Chondrocyte (in vitro differentiated cells): ENCODE data around the gene RPL3. TPM values are rescaled to one million over a fixed set of nuclear protein-coding genes. Genes with fewer than 3 reads are reported as not detected.

Source experiments
- DNase-seq: peaks from one replicate; pipeline ENCODE4 v3.0.0; 2021; ENCODE audit warnings: mixed read lengths, low spot score
- H3K27ac Mint-ChIP-seq: one replicate; pipeline ENCODE4 v1.8.0; 2021; ENCODE audit warnings: mild to moderate bottlenecking, moderate library complexity, mixed read lengths; ENCODE audit not compliant: unreplicated experiment
- H3K27me3 Mint-ChIP-seq: 2 replicates; pipeline ENCODE4 v1.8.0; 2021; ENCODE audit warnings: low read depth, mixed read lengths
- H3K36me3 Mint-ChIP-seq: 2 replicates; pipeline ENCODE4 v1.8.0; 2021; ENCODE audit warnings: low read depth, mixed read lengths
- H3K4me1 Mint-ChIP-seq: 2 replicates; pipeline ENCODE4 v1.8.0; 2021; ENCODE audit warnings: low read depth, mild to moderate bottlenecking, mixed read lengths
- H3K4me3 Mint-ChIP-seq: one replicate; pipeline ENCODE4 v1.8.0; 2021; ENCODE audit warnings: mild to moderate bottlenecking, moderate library complexity, mixed read lengths; ENCODE audit not compliant: unreplicated experiment
- H3K9me3 Mint-ChIP-seq: 2 replicates; pipeline ENCODE4 v1.8.0; 2021; ENCODE audit warnings: low read depth, mixed read lengths
- total RNA-seq: library from RNA; stranded (reverse); gene quantifications from 3 replicates; pipeline ENCODE4 v1.2.1, GENCODE V29; 2021
- TF ChIP-seq, protein P1 (sequence below): fragments of 200-600 bp; sonication (generic); IDR thresholded peaks from 2 replicates; pipeline ENCODE4 v1.5.0; 2021; ENCODE audit warnings: antibody characterized with exemption, mild to moderate bottlenecking, moderate library complexity

RPL3 gene
- total RNA-seq, 1 donor from 2014 or later, result 1,326 TPM

- TF ChIP-seq, protein P1, sequence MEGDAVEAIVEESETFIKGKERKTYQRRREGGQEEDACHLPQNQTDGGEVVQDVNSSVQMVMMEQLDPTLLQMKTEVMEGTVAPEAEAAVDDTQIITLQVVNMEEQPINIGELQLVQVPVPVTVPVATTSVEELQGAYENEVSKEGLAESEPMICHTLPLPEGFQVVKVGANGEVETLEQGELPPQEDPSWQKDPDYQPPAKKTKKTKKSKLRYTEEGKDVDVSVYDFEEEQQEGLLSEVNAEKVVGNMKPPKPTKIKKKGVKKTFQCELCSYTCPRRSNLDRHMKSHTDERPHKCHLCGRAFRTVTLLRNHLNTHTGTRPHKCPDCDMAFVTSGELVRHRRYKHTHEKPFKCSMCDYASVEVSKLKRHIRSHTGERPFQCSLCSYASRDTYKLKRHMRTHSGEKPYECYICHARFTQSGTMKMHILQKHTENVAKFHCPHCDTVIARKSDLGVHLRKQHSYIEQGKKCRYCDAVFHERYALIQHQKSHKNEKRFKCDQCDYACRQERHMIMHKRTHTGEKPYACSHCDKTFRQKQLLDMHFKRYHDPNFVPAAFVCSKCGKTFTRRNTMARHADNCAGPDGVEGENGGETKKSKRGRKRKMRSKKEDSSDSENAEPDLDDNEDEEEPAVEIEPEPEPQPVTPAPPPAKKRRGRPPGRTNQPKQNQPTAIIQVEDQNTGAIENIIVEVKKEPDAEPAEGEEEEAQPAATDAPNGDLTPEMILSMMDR, result no peak
- H3K27ac Mint-ChIP-seq, result no peak overlapping the region
- no peaks in the 10 kb centered on the region for H3K27me3 Mint-ChIP-seq
- H3K9me3 Mint-ChIP-seq, result peaks cover 8% of the 10 kb centered on the region
- no peak overlapping the region for H3K4me3 Mint-ChIP-seq
- DNase-seq, result peak; percentile 84
- peaks cover 12% of the 10 kb centered on the region for H3K4me1 Mint-ChIP-seq
- H3K36me3 Mint-ChIP-seq, result no peaks in the 10 kb centered on the region
These were observed 41.4 kb downstream of the RPL3 start for GRCh38 chr22:39278040-39278439.

DNA sequence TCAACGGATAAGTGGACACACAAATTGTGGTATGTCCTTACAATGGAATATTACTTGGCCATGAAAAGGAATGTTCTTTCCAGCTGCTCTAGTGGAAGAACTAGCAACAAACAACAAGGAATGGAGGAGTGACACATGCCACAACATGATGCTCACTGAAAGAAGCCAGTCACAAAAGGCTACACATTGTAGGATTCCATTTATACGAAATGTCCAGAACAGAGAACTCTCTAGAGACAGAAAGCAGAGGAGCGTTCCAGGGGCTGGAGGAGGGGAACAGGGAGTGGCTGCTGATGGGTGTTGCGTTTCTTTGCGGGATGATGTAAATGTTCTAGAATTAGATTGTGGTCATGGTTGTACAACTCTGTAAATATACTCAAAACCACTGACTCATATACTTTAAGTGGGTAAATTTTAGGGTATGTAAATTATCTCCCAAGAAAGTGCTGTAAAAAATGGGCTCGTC, 42.2 kb downstream of the RPL3 start:
- H3K4me3 Mint-ChIP-seq, result no peak overlapping the region
- H3K27ac Mint-ChIP-seq, result peak overlapping the region; percentile 65
- peaks cover 6% of the 10 kb centered on the region for H3K4me1 Mint-ChIP-seq
- H3K9me3 Mint-ChIP-seq, result peaks cover 8% of the 10 kb centered on the region
- H3K36me3 Mint-ChIP-seq, result no peaks in the 10 kb centered on the region
- no peaks in the 10 kb centered on the region for H3K27me3 Mint-ChIP-seq
- TF ChIP-seq, protein P1, result no peak
- no peak for DNase-seq

GRCh38 chr22:39276440-39277141, 42.8 kb downstream of the RPL3 start:
- no peaks in the 10 kb centered on the region for H3K27me3 Mint-ChIP-seq
- no peak overlapping the region for H3K27ac Mint-ChIP-seq
- peaks cover 6% of the 10 kb centered on the region for H3K4me1 Mint-ChIP-seq
- no peak for DNase-seq
- H3K9me3 Mint-ChIP-seq, result peaks cover 8% of the 10 kb centered on the region
- TF ChIP-seq, protein P1, result no peak
- no peaks in the 10 kb centered on the region for H3K36me3 Mint-ChIP-seq
- H3K4me3 Mint-ChIP-seq, result no peak overlapping the region

DNA sequence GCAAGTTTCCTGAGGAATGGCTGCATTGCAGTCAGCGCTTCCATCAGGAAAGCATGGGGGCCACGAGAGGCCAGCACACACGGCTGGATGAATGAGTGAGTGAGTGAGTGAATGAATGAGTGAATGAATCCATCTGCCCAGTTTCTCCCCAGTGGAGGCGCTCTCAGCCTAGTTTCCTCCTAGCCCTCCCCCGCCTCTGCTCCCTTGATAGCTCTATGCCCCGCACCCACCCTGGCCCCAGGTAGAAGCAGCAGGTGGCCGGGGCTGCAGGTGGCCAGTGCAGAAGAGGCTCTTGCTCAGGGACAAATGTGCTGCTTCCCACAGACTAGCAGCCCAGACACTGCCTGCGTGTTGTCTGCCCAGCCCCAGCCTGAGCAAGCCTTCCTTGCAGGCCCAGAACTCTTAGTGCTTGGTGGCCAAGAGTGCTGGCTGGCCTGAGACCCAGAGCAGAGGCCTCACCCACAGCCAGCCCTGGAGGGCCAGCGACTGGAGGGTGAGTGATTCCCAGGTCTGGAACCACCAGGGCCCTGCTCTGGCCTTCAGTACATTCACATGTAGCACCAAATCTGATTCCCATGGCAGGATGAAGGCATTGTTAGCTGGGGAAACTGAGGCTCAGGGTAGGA, 43.5 kb downstream of the RPL3 start:
- TF ChIP-seq, protein P1, result no peak
- Mint-ChIP-seq H3K27me3 (no peaks in the 10 kb centered on the region), H3K4me1 (peaks cover 6% of the 10 kb centered on the region), H3K9me3 (peaks cover 12% of the 10 kb centered on the region), H3K36me3 (no peaks in the 10 kb centered on the region), H3K4me3 (no peak overlapping the region), H3K27ac (no peak overlapping the region)
- no peak for DNase-seq

GRCh38 chr22:39273950-39274887, 45.2 kb downstream of the RPL3 start:
- Mint-ChIP-seq H3K4me1 (peaks cover 6% of the 10 kb centered on the region), H3K27ac (no peak overlapping the region), H3K36me3 (no peaks in the 10 kb centered on the region), H3K4me3 (no peak overlapping the region), H3K27me3 (no peaks in the 10 kb centered on the region), H3K9me3 (peaks cover 12% of the 10 kb centered on the region)
- no peak for DNase-seq
- TF ChIP-seq, protein P1, result no peak
